HG03066 (cell line): ENCODE data around the gene SLC6A11.

Experiments used
- ATAC-seq: cut with Tn5 transposase; IDR thresholded peaks from one replicate; pipeline ENCODE4 v1.9.1; 2021; ENCODE audit warnings: low read depth; ENCODE audit not compliant: unreplicated experiment

Gene SLC6A11

GRCh38 chr3:10974746-10975375 is 158.8 kb downstream of the SLC6A11 start:
- ATAC-seq: no peak

GRCh38 chr3:10975695-10976234 is 159.7 kb downstream of the SLC6A11 start:
- ATAC-seq: no peak

- ATAC-seq: no peak
Measured at GRCh38 chr3:10976770-10977169, 160.7 kb downstream of the SLC6A11 start.

GRCh38 chr3:10977892-10978510 is 162.0 kb downstream of the SLC6A11 start:
- ATAC-seq: no peak

- no peak for ATAC-seq
Measured at GRCh38 chr3:10978956-10979355, 162.9 kb downstream of the SLC6A11 start.

- ATAC-seq: no peak
Measured at GRCh38 chr3:10980312-10980711, 164.3 kb downstream of the SLC6A11 start.

GRCh38 chr3:10981031-10981430 is 165.0 kb downstream of the SLC6A11 start:
- ATAC-seq: no peak

- no peak for ATAC-seq
Measured at GRCh38 chr3:10981961-10982360, 165.9 kb downstream of the SLC6A11 start.

GRCh38 chr3:10982782-10983181 is 166.8 kb downstream of the SLC6A11 start:
- no peak for ATAC-seq

- ATAC-seq: no peak
Measured at GRCh38 chr3:10983219-10983916, 167.3 kb downstream of the SLC6A11 start.

- no peak for ATAC-seq
Measured at GRCh38 chr3:10984371-10984896, 168.4 kb downstream of the SLC6A11 start.

GRCh38 chr3:10985181-10985580 is 169.2 kb downstream of the SLC6A11 start:
- no peak for ATAC-seq

GRCh38 chr3:10986592-10986991 is 170.6 kb downstream of the SLC6A11 start:
- no peak for ATAC-seq

GRCh38 chr3:10988001-10988665 is 172.1 kb downstream of the SLC6A11 start:
- ATAC-seq: no peak

GRCh38 chr3:10988991-10989484 is 173.0 kb downstream of the SLC6A11 start:
- no peak for ATAC-seq
